ENCODE data around the gene WFDC1.

- TF ChIP-seq CTCF (IDR thresholded peaks at IDR 0.05; ENCODE audit: insufficient read depth, low read depth, low read length): no peak
- TF ChIP-seq EZH2 (IDR thresholded peaks at IDR 0.05; ENCODE audit: insufficient read depth, low read length): no peak
Observed at GRCh38 chr16:84323606-84324005, 28.9 kb downstream of the WFDC1 start.

Data from astrocyte (in vitro differentiated cells and primary cell).